Right hindlimb (tissue), 1 donor: ENCODE results near the gene ASPDH.
A peak's percentile ranks its signal among the peaks of the same experiment; 100 is the strongest.
"Not testable (repeated sequence)": the region's sequence is repeated elsewhere in the genome, so short reads cannot be mapped to it uniquely, and the experiment has no call there.

ENCODE experiments used
- DNase-seq: peaks from one replicate; pipeline ENCODE4 v3.0.0-alpha.2; 2018

Gene ASPDH

DNA sequence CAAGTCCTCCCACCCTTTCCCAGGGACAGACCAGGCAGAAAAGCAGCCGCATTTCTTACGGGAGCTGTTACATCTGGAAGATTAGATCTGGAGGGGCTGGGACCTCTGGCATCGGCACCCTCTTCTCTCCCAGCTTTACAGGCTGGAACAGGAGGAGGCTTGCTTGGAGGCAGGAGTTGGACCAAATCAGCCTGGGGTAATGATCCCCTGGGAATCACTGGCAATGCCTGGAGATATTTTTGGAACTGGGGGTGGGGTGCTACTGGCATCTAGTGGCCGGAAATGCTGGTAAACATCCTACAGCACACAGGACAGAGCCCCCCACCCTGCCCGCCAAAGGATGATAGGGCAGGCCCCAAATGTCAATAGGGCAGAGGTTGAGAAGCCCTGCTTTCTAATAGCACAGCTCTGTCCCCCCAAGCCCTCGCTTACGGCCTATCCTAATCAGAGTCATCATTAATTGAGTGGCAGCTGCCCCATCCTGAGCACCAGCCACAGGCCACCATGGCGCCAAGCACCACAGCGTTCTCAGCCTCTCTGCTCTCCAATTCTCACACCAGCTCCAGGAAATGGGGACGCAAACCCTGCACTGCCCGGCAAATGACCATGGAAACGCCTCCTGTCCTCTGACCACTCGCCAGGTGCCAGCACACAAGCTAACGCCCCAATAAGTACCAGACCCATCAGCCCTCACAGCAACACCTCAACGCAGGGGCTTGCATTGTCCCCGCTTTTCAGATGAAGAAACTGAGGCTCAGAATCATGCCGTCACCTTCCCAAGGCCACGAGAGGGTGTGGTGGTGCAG is 33.9 kb upstream of the ASPDH start:
- no peak for DNase-seq

DNA sequence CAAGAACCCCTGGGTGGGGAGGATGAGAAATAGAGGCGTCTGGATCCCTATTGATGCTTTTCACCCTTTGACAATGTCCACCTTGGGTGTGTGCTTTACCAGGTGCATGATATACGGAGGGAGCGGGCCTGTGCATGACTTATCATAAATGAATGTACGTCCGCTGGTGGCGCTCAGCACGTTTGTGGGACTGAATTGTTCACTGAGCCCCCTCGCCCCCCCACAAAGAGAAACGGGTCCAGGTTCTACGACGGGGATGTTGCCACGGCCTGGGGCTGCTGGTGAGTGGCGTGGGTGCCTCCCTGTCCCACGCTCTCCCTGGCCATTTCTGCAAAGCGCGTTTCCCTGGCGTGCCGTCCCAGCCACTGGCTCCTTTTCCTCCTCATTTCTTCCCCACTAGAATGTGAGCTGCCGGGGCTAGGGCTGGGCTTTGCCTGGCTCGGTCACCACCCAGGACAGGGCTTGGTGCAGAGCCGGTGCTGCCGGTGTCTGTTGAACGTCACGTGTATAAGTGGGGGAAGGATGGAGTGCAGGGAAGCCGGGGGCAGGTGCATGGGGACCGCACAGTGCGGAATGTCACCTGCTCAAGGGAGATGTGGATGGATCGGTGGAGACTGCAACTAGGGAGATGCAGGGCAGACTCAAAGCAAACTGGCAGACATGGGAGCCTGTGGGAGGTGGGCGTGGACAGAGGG is 33.0 kb upstream of the ASPDH start:
- DNase-seq, result no peak

DNA sequence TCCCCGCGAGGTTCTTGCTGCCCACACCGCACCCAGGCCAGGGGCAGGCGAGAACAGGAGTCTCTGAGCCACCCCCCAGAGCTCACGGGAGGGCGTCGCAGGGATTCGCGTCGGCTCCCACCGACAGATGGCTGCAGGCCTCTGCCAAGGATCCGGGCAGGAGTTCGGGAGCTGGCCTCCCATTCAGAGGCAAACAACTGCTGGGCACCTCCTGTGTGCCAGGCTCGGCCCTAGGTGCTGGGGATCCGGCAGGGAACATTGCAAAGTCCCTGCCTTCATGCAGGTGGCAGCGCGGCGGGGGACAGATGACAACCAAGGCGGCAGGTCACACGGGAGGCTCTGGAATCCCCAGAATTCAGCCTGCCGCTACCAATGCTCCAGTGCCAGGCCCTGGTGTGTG is 29.2 kb upstream of the ASPDH start:
- no peak for DNase-seq

DNA sequence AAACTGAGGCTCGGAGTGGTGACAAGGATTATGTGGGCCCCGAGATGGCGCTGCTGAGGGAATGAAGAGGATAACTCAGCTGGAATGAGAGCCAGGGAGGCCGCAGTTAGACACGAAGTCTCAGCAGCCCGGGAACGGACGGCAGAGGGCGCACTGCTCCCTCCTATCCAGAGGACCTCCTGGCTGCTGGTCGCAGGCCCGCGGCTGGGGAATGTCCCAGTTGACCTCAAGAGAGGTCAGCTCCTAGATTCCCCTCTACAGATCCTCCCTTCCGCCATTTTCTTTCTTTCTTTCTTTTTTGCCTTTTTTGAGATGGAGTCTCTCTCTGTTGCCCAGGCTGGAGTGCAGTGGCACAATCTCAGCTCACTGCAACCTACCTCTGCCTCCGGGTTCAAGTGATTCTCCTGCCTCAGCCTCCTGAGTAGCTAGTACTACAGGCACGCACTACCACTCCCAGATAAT is 24.1 kb upstream of the ASPDH start:
- DNase-seq, result peak; percentile 78

DNA sequence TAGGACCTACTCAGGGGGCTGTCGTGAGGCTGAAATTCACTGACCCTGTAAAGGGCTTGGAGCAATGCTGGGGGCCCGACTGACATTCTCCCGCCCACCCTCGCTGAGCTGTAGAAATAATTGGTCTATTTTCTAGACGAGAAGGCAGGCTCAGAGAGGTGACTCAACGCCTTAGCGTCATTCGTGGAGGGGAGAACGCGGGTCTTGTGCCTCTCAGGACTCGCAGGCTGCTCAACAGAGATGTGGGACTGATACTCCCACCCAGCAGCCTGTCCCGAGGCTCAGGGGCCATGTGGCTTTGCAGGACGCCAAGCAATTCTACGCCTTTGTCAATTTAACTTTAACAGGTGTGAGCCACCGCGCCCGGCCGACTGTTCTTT is 23.6 kb upstream of the ASPDH start:
- DNase-seq, result no peak

DNA sequence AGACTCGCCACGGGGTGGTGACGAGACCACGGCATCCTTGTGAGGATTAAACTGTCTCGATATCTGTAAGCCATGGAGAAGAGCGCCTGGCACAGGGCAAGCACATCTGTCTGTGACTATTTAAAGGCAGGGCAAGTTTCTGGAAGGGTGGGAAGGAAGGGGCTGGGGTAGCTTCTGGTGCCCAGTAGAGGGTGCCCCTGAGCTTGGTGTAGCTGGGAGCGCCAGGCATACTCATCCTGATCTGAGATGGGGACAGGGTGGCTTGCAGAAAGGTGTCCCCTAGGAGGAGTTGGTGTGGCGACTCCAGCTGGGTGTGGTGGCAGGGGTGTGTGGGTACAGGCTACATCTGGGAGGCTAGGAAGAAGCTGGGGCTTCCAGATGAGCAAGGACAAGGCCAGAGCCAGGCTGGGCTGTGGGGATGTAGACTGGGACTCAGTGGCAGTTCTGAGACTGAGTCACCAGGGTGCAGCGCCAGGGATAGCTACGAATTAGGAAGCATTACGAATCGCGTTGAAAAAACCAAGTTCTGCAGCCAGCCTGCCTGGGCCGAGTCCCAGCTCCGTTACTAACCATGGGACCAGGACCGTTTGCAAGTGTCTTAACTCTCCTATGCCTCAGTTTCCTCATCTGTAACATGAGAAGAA is 23.1 kb upstream of the ASPDH start:
- DNase-seq, result no peak

DNA sequence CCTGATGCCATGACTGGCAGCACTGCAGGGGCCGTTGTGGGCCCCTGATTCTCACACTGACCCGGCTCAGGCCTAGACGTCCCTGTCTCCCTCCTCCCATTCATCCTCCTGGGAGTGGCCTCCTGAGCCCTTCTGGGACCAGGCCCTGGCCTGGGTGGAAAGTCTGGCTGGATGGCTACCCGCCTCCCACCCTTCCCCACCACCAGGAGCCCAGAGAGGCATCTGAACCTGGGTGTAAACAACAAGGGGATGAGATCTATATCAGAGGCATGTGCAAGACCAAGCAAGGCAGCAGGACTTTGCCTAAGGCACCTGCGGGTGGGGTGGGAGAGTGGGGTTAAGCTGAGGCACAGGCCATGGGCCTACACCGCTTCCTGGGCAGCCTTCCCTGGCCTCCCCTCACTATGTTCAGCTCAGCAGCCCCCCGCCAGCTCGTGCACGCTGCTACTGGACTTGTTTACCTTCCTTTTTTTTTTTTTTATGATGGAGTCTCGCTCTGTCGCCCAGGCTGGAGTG is 22.0 kb upstream of the ASPDH start:
- no peak for DNase-seq

DNA sequence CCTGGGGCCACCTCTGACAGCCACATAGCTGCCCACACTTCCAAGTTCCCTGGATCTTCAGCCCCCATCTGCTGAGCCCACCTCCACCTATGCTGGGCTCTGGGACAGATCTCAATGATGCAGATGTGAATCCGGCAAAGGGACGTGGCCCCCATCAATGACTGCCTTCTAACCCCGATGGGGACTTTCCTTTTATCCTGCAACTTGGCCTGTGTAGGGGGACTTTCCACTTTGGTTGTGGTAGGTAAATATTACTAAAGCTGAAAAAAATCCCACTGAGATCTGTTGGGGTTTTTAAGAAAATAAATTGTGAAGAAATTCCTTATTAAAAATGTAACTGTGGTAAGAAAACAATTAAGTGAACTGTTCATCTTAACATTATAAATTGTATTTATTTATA is 20.8 kb upstream of the ASPDH start:
- DNase-seq, result no peak

DNA sequence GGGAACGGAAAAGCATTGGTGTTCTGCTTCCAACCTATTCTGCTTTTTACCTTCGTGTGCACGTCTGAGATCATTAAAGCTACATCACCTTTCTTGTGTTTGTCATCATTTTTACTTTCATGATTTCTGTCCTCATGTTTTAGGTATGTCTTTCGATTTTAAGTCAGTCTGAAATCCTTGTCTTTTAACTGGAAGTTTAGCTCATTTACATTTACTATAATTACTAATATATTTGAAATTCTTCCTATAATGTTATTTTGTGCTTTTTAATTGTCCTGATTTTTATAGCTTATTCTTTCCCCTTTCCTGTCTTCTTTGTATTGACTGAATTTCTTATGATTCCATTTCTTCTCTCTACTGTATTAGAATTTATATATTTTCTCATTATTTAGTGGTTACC is 19.2 kb upstream of the ASPDH start:
- DNase-seq, result no peak

DNA sequence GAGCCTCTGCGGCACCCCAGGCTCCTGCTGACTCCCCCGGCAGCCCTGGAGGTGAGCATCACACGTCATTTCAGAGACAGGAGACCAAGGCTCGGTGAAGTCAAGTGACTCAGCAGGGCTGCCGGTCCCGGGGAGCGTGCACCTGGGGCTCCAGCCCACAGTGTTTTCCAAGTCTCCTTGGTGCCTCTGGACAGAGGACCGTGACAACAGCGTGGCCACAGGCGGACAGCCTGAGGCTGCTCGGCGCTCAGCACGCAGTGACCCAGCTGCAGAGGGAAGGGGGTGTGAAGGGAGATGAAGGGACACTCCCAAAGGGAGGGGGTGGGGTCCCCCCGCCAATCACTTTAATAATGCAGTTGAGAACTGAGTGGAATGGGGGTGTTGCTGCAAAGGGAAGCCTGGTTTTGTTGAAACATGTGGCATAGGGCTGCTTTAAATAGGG is 17.5 kb upstream of the ASPDH start:
- no peak for DNase-seq

DNA sequence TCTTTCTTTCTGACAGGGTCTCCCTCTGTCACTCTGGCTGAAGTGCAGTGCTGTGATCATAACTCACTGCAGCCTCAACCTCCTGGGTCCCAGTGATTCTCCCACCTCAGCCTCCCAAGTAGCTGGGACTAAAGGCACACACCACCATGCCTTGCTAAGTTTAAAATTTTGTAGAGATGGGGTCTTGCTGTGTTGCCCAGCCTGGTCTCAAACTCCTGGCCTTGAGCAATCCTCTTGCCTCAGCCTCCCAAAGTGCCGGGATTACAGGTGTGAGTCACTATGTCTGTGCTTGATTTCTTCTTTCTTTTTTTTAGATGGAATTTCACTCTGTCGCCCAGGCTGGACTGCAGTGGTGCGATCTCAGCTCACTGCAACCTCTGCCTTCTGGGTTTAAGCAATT is 14.3 kb upstream of the ASPDH start:
- DNase-seq, result not testable (repeated sequence)

DNA sequence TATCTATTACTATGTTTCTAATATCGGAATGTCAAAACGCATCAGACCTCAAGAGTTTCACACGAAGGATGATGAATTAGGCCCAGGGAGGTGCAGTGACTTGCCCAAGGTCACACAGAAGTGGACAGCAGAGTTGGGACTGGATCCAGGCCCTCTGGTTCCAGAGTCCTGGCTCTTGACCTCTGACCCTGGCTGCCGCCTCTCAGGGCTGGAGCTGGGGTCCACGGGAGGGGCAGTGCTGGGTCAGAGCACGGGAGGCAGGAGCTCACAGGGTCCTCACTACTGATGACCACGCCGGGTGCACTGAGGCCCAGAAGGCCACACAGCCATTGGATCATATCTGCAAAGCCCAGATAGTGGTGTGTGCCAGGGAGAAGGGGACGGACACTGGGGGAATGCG is 9.2 kb upstream of the ASPDH start:
- no peak for DNase-seq

DNA sequence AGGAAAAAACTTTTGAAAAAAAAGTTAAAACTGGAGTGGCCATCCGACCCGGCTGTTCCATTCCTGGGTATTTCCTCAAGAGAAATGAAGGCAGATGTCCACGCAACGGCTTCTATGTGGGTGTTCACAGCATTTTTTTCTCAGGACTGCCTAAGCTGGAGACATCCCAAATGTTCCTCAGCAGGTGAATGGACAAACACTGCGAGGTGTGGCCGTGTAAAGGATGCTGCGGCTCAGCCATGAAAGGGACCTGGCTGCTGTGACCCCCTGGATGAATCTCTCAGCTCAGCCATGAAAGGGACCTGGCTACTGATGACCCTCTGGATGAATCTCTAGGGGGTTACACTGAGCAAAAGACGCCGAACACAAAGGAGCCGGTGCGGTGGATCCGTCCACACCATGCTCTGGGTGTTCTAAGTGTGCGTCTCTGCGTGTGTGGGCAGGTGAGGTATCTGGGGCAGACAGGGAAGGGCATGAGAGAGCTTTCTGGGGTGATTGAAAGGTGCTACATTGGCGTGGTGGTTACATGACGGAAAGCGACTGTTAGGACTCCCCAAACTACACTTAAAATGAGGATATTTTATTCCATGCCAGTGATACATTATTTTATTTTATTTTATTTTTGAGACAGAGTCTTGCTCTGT is 7.2 kb upstream of the ASPDH start:
- DNase-seq, result no peak

DNA sequence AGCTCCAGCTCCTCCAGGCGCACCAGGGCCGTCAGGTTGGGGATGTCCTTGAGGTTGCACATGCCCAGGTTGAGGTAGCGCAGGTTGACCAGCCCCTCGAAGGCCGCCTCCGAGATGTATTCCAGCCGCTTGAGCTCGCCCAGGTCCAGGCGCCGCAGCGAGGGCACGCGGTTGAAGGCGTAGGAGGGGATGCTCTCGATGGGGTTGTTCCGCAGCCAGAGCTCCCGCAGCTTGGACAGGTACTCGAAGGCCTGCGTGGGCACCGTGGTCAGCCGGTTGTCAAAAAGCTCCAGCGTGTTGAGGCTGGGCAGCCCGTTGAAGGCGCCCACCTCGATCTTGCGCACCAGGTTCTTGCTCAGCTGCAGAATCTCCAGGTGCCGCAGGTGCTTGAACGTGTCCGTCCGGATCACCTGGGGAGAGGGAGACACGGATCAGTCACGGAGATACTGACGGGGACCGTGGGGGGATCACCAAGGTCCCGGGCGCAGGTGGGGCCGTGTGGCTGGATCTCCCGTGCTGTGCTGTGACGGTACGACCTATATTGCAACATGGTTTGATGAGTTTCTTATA is 5.4 kb upstream of the ASPDH start:
- no peak for DNase-seq

DNA sequence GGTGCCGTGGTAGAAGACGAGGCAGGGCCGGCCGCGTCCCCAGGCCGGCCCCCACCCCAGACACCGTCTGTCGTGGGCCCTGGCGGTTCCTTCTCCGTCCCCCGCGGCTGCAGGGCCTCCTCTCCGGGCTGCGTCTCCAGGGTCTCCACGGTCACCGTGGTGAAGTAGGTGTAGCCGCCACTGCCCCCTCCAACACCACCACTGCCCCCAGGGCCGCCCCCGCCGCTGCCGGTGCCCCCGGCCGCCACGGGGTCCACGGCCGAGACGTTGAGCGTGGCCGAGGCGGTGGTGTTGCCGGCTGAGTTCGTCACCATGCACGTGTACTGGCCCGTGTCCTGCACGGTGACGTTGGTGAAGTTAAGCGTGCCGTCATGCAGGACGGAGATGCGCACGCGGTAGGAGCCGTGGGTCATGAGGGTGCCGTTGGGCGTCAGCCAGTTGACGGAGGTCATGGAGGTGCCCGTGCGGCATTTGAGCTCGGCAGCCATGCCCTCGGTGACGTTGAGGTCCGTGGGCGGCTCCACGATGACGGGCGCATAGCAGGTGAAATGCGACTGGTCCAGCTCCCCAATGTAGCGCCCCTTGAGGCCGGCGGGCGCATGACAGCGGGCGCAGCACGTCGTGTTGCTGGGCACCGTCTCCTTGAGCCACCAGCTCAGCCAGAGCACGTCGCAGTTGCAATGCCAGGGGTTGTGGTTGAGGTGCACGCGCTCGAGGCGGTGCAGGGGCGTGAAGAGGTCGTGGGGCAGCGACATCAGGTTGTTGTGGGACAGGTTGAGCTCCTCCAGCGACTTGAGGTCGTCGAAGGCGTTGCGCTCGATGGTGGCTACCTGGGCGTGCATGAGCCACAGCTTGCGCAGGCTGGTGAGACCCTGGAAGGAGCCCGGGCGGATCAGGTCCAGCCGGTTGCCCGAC is 4.6 kb upstream of the ASPDH start:
- no peak for DNase-seq

DNA sequence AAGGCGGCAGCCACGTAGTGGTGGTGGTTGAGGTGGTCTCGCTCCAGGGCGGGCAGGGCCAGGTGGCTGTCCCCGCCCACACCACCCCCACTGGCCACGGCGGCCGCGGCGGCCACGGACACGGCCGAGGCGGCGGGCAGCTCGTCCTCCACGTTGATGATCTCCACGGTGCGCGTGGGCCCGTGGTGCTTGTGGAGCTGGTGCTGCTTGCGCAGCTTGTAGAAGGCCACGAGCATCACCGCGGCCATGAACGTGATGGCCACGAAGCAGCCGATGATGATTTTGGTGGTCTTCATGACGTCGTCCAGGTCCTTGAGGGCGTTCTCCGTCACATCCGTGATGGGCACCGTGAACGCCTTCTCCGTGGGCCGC is 4.0 kb upstream of the ASPDH start:
- no peak for DNase-seq

DNA sequence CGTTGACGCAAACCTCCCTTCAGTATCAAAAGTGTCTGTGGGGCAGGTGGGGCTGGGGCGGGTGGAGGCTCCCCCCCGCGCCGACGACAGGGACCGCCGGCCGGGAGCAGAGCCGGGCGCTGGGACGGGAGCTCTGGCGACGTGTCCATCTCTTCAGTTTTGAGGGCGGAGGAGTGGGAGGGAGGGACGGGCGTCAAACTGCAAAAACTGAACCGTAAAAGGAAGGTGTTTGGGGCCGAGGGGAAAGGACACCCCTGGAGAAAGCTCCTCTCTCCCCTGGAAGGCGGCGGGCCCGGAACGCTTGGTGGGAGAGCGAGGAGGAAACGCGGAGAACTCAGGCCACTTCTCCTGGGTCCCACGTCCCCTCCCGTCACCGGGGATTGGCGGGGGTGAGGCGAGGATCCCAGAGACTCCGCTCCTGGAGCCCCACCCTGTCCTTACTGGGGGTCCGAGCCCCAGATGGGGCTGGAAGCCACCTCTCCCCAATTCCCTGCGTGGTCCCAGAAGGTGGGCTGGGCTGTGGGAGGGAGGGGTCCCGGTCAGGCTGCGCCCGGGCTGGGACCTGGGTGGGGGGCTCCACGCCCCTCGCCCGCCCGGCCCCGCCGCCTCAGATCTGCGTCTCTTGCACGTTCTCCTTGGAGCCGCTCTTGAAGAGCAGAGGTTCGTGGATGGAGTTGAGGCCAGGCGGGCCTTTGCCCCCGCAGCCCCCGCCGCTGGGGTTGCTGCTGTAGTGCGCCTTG is 3.4 kb upstream of the ASPDH start:
- no peak for DNase-seq

DNA sequence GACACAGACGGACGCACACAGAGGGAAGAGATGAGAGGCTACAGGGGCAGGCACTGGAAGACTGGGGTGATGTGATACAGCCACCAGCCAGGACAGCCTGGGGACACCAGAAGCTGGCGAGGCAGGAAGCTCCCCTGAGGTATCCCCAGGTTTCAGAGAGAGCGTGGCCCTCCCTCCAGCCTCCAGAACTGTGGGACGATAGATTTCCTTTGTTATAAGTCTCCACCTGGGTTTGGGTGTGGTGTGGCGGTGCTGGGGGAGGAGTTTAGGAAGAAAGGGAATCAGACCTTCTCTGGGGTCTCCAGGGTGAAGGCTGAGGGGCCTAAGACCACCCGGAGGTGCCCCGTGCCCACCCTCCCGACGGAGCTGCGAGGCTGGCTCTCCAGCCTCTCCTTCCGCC is 2.7 kb upstream of the ASPDH start:
- DNase-seq, result no peak

DNA sequence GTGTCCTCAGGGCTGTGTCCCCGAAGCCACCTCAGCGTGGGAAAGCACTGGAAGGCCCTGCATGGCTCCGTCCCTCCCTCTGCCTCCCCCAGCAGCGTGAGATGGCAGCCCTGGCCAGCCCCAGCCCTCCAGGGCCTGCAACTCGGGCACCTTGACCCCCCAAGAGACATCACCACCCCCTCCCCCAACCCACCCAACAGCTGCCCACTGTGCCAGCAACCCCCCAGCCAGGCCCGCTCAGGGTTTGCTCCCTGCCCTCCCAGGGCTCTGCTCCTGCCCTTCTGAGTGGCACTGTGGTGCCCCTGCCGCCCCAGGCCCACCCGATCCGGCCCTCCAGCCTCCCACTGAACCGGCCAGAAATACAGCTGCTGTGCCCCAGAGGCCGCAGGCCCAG is 1.5 kb upstream of the ASPDH start:
- no peak for DNase-seq

DNA sequence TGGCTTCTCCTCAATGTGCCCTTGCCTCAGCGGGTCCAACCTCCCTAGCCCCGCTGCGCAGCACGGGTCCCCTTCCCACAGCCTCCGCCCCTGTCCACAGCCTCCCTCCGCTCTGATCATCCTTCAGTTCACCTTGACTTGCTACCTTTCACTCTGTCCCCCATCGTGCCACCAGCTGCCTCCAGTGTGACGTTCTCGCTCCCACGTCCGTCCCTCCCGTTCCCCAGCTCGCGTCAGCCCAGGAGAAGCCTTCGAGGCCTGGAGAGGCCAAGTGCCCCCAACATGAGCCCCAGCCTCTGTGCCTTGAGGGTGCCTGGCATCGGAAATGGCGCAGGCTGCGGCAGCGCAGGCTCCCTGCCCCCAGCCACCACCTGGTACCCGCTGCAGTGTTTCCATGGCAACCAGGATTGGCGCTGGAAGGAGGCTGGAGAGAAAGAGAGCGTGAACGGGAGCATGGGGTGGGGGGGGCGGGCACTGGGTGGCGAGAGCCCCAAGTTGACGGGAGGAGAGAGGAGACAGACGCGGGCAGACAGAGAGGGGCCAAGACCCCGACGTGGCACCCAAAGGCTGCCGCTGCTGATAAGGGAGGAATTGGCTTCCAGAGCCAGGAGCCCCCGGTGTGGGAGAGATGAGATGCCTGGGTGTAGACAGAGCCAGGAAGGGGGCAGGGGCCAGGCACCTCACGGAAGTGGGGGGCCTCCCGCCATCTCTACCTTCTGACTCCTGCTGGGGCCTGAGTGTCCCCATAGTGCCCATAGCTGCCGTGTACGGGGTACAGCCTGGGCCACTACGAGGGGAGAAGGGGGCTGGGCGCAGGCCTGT is 844 bp upstream of the ASPDH start:
- no peak for DNase-seq
